DMS79 (cell line): Measurements from ENCODE around the gene P2RY8.
"Not testable (repeated sequence)": the region's sequence is repeated elsewhere in the genome, so short reads cannot be mapped to it uniquely, and the experiment has no call there.

Experiments used
- DNase-seq: peaks from one replicate; lab custom pipeline; 2025; lab: John Stamatoyannopoulos, UW

The P2RY8 gene

DNA sequence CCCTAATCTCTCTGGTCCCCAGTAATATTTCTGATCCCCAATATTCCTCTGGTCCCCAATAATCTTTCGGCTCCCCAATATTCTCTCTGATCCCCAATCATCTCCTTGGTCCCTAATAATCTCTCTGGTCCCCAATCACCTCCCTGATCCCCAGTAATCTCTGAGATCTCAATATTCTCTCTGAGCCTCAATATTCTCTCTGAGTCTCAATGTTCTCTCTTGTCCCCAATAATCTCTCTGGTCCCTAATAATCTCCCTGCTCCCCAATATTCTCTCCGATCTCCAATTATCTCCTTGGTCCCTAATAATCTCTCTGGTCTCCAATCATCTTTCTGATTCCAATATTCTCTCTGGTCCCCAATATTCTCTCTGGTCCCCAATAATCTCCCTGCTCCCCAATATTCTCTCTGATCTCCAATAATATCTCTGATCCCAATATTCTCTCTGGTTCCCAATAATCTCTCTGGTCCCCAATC lies 17.9 kb downstream of the P2RY8 start:
- no peak for DNase-seq

- DNase-seq: no peak
Observed at GRCh38 chrX:1518512-1518911, 18.5 kb downstream of the P2RY8 start.

GRCh38 chrX:1516596-1517104 lies 20.3 kb downstream of the P2RY8 start:
- no peak for DNase-seq

GRCh38 chrX:1511829-1512228 lies 25.2 kb downstream of the P2RY8 start:
- DNase-seq: no peak

DNA sequence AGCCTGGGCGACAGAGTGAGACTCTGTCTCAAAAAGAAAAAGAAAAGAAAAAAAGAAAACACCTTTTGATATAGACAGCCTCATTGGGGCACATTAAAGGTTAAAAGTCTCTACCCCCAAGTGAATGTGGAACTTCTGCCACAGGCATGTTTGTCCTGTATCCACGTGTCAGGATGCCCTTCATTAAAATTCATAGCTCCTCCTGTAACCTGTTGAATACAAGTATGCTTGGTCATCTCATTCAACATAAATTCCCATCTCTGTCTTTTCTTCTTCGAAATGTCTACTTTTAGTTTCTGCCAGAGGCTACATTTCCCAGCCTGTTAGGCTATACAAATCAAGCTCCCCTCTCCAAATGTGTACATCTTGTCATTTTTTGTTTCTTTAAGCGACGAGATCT lies 25.8 kb downstream of the P2RY8 start:
- DNase-seq: no peak

DNA sequence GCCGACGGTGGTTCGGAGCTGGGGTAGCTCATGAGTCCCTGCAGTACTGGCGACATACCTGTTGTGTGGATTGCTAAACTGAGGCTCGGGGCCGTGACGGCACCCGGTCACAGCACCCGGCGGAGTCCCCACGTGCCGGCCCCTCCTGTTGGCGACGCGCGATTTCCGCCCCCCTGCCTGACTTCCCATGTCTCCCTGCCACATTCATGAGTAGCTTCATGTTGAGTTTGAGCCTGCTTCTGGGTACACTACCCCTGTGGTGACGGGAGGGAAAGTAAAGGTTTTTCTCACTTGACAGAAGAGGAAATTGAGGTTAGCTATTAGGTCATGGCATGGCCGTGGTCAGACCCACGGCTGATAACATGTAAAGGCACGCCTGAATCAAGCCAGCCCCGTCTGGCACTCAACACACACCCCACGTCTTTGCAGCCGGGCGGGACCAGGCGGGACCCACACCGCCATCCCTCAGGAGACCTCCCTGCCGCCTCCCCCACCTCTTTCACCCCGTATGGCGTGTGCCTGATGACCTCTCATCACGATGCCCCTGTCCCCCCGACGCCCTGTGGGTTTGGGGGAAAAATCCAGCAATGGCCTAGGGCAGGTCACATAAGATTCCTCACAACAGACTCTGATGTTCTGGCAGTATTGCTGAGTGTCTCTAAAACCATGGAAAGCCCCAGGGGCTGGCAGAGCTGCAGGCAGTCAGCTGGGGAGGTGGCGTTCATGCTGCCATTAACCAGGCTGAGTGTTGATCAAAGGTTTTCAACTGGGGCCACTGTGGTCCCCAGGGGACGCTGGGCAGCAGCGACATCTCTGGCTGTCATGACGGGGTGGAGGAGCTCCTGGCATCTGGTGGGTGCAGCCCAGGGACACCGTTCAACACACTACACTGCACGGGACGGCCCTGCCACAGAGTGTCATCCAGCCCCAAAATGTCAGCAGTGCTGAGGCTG lies 29.2 kb downstream of the P2RY8 start:
- no peak for DNase-seq

- DNase-seq: no peak
Observed at GRCh38 chrX:1506916-1507315, 30.1 kb downstream of the P2RY8 start.

- DNase-seq: no peak
Observed at GRCh38 chrX:1502853-1503252, 34.1 kb downstream of the P2RY8 start.

DNA sequence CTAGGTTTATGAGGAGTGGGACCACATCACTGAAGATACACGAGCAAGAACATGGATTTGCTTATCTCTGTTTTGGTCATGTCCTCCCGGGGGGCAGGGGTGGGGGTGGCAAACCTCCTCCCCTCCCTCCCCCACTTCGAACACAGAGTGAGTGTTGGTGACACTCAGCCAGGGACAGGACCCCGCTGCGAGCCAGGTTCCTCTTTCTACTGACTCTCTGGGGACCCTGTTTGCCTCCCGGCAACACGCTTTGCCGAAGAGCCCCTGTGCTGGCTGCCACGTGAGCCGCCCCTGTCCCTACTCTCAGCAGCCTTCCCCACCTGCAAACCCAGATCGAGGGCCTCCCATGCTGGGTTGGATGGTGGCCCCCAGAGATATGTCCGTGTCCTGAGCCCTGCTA lies 34.7 kb downstream of the P2RY8 start:
- DNase-seq: no peak

GRCh38 chrX:1500701-1501624 lies 36.0 kb downstream of the P2RY8 start:
- no peak for DNase-seq

DNA sequence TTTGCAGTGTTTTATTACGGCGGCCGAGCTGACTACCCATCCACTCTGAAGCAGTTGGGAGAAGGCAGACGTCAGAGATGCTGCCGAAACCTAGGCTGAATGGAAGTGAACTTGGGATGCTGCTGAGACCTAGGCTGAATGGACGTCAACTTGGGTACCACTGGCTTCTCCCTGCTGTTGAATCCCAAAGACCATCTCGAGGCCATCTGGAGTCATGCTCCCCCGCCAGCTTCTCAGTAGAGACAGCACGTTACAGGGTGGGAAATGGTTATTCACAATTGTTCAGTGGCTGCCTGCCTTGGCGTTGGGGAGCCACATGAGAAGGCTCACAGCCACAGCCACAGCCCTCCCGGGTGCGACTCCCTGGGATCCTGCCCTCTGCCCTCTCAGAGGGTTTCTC lies 40.9 kb downstream of the P2RY8 start:
- no peak for DNase-seq

GRCh38 chrX:1493877-1494510 lies 43.0 kb downstream of the P2RY8 start:
- DNase-seq: no peak

- no peak for DNase-seq
Observed at GRCh38 chrX:1493412-1493811, 43.6 kb downstream of the P2RY8 start.

DNA sequence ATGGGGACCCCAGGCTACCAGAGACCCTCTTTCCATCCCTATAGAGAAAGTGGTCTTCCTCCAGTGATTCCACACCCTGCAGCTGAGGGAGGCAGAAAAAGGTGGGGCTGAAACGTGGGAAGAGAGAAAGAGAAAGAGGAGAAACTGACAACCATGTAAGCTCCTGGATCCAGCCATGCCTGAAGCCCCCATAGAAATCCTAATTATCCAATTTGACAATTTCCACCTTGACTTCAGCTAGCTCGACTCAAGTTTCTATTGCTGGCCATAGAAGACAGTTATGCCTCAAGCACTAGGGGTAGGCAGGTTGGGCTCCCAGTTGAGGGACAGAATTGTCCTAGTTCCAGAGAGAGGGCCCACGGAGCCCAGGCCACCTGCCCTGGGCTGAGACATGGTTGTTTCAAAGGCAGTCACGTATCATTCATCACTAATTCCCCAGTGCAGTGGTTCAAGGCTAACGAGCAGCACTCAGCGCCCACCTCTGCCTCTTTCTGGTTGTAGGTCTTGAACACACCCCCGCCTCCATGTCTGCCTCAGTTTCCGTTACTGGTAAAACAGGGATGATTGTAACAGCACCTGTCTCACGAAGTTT lies 44.5 kb downstream of the P2RY8 start:
- DNase-seq: no peak

GRCh38 chrX:1491851-1492349 lies 45.1 kb downstream of the P2RY8 start:
- no peak for DNase-seq

- not testable (repeated sequence) for DNase-seq
Observed at GRCh38 chrX:1491248-1491647, 45.7 kb downstream of the P2RY8 start.

- not testable (repeated sequence) for DNase-seq
Observed at GRCh38 chrX:1490723-1491122, 46.3 kb downstream of the P2RY8 start.

DNA sequence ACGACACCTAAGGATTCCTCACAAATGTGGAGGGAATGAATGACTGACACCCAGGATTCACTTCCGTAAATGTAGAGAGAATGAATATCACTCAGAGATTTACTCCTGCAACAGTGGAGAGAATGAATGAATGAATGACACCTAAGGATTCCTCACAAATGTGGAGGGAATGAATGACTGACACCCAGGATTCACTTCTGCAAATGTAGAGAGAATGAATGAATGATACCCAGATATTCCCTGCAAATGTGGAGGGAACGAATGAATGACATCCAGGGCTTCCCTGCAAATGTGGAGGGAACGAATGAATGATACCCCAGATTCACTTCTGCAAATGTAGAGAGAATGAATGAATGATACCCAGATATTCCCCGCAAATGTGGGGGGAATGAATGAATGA lies 47.6 kb downstream of the P2RY8 start:
- not testable (repeated sequence) for DNase-seq

- no peak for DNase-seq
Observed at GRCh38 chrX:1488745-1489144, 48.2 kb downstream of the P2RY8 start.

- DNase-seq: no peak
Observed at GRCh38 chrX:1488141-1488540, 48.8 kb downstream of the P2RY8 start.

DNA sequence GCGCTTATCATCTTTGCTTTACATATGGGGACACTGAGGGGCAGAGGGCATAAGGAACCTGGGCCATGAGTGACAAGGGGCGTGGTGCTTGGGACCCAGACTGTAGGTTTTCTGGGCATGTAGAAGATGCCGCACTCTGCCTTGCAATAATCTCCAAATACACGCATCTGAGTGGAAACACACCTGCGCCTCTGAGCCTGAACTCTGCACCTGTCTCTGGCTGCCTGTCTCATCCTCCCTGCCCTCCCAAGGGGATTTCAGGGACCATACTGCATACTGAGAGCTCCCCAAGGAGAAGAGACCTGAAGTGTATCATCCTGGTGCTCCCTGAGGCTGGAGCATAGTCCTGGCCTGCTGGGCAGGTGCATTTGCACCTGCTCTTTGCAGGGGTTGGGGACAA lies 49.6 kb downstream of the P2RY8 start:
- no peak for DNase-seq
